Measurements from ENCODE around the gene METTL9.
"Not testable (repeated sequence)": the region's sequence is repeated elsewhere in the genome, so short reads cannot be mapped to it uniquely, and the experiment has no call there.

Gene METTL9

DNA sequence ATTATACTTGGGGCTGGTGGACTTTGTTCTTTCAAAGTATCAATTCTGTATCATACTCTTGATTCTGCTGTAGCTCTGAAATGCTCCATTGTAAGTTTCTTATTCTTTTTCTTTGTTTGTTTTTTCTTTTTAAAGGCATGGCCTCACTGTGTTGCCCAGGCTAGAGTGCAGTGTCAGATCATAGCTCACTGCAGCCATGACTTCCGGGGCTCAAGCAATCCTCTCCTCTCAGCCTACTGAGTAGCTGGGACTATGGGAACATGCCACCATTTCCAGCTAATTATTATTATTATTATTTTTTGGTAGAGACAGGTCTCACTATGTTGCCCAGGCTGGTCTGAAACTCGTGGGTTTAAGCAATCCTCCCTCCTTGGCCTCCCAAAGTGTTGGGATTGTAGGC, 38.9 kb upstream of the METTL9 start:
- Histone ChIP-seq H3K9me3 (ENCODE audit: insufficient read depth, low read length) (no peaks in the 10 kb centered on the region), H3K4me3 (ENCODE audit: insufficient read depth, low read length, poor library complexity, severe bottlenecking) (no peak overlapping the region), H3K27ac (ENCODE audit: low read depth, low read length) (no peak overlapping the region), H2AFZ (ENCODE audit: low read depth, low read length, severe bottlenecking) (no peak overlapping the region), H3K9ac (ENCODE audit: low read length) (no peak overlapping the region), H3K27me3 (ENCODE audit: low read length) (no peaks in the 10 kb centered on the region), H3K36me3 (ENCODE audit: low read length) (no peaks in the 10 kb centered on the region), H3K4me2 (ENCODE audit: low read depth, low read length, poor library complexity, severe bottlenecking) (no peak overlapping the region), H3K79me2 (ENCODE audit: insufficient read depth, low read length) (no peaks in the 10 kb centered on the region), H3K9me2 (replicated peaks; ENCODE audit: insufficient read depth, low read length) (no peaks in the 10 kb centered on the region), H4K20me1 (ENCODE audit: low read depth, low read length) (no peaks in the 10 kb centered on the region), H3F3A (ENCODE audit: insufficient read depth) (no peaks in the 10 kb centered on the region)
- TF ChIP-seq EZH2phosphoT487 (conservative IDR thresholded peaks at IDR 0.05; ENCODE audit: low read length) (no peak), CTCF (IDR thresholded peaks at IDR 0.05; ENCODE audit: insufficient read depth, low read length, poor library complexity, severe bottlenecking) (no peak)

DNA sequence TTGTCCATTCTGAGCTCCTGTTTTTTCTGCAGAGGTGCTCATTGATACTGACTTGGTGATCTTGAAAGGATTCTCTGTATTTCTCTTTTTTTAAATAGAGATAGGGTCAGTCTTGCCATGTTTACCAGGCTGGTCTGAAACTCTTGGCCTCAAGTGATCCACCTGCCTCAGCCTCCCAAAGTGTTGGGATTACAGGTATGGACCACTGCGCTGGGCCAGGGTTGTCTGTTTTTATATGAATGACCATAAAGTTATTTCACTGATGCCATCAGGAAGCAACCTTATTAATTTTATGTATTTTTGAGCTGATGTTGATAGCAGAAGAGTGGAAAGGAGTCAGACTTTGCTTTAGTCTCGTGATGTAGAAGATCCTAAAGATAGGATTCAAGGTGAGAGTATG, 35.7 kb upstream of the METTL9 start:
- Histone ChIP-seq H3K9me3 (ENCODE audit: insufficient read depth, low read length) (no peaks in the 10 kb centered on the region), H3F3A (ENCODE audit: insufficient read depth) (no peaks in the 10 kb centered on the region), H3K27me3 (ENCODE audit: low read length) (no peaks in the 10 kb centered on the region), H4K20me1 (ENCODE audit: low read depth, low read length) (no peaks in the 10 kb centered on the region), H3K27ac (ENCODE audit: low read depth, low read length) (no peak overlapping the region), H3K4me2 (ENCODE audit: low read depth, low read length, poor library complexity, severe bottlenecking) (no peak overlapping the region), H3K9ac (ENCODE audit: low read length) (no peak overlapping the region), H3K36me3 (ENCODE audit: low read length) (no peaks in the 10 kb centered on the region), H3K79me2 (ENCODE audit: insufficient read depth, low read length) (no peaks in the 10 kb centered on the region), H2AFZ (ENCODE audit: low read depth, low read length, severe bottlenecking) (no peak overlapping the region), H3K9me2 (replicated peaks; ENCODE audit: insufficient read depth, low read length) (no peaks in the 10 kb centered on the region), H3K4me3 (ENCODE audit: insufficient read depth, low read length, poor library complexity, severe bottlenecking) (no peak overlapping the region)
- no peak for TF ChIP-seq CTCF (IDR thresholded peaks at IDR 0.05; ENCODE audit: insufficient read depth, low read length, poor library complexity, severe bottlenecking)
- TF ChIP-seq EZH2phosphoT487 (conservative IDR thresholded peaks at IDR 0.05; ENCODE audit: low read length), result no peak

DNA sequence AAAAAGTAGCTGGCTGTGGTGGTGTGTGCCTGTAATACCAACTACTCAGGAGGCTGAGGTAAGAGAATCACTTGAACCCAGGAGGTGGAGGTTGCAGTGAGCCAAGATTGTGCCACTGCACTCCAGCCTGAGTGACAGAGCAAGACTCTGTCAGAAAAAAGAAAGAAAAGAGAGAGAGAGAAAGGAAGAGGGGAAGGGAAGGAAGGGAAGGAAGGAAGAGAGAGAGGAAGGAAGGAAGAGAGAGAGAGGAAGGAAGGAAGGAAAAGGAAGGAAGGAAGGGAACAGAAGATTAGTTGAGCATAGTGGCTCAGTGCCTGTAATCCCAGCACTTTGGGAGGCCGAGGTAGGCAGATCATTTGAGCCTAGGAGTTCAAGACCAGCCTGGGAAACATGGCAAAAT, 35.0 kb upstream of the METTL9 start:
- H3K9ac ChIP-seq (ENCODE audit: low read length); H3K36me3 ChIP-seq (ENCODE audit: low read length); H3K27ac ChIP-seq (ENCODE audit: low read depth, low read length); H3K4me2 ChIP-seq (ENCODE audit: low read depth, low read length, poor library complexity, severe bottlenecking); H3K9me2 ChIP-seq (replicated peaks; ENCODE audit: insufficient read depth, low read length); H3K79me2 ChIP-seq (ENCODE audit: insufficient read depth, low read length); H4K20me1 ChIP-seq (ENCODE audit: low read depth, low read length); H2AFZ ChIP-seq (ENCODE audit: low read depth, low read length, severe bottlenecking); H3F3A ChIP-seq (ENCODE audit: insufficient read depth); H3K27me3 ChIP-seq (ENCODE audit: low read length); H3K9me3 ChIP-seq (ENCODE audit: insufficient read depth, low read length); H3K4me3 ChIP-seq (ENCODE audit: insufficient read depth, low read length, poor library complexity, severe bottlenecking): not testable (repeated sequence)

DNA sequence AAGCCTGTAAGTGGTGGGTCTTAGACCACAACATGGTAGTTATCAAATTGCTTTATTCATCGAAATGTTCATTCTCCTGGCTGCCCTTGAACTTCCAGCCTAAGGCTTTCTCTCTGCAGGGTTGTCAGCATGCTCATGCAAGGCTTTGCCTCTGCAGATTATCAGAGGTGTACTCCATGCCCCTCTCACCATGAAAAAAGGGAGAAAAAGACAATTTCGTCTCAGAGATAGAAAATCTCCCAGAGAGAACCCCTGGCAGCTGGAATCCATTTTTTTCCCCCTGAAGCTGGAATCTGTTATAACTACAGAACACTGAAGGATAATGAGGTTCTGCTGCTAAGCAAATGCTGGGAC, 33.9 kb upstream of the METTL9 start:
- TF ChIP-seq CTCF (IDR thresholded peaks at IDR 0.05; ENCODE audit: insufficient read depth, low read length, poor library complexity, severe bottlenecking) (no peak), EZH2phosphoT487 (conservative IDR thresholded peaks at IDR 0.05; ENCODE audit: low read length) (no peak)
- H3F3A ChIP-seq (ENCODE audit: insufficient read depth), result no peaks in the 10 kb centered on the region
- no peaks in the 10 kb centered on the region for H4K20me1 ChIP-seq (ENCODE audit: low read depth, low read length)
- H3K27ac ChIP-seq (ENCODE audit: low read depth, low read length), result no peak overlapping the region
- no peaks in the 10 kb centered on the region for H3K9me2 ChIP-seq (replicated peaks; ENCODE audit: insufficient read depth, low read length)
- no peaks in the 10 kb centered on the region for H3K27me3 ChIP-seq (ENCODE audit: low read length)
- H3K36me3 ChIP-seq (ENCODE audit: low read length), result no peaks in the 10 kb centered on the region
- H3K9me3 ChIP-seq (ENCODE audit: insufficient read depth, low read length), result no peaks in the 10 kb centered on the region
- H3K9ac ChIP-seq (ENCODE audit: low read length), result no peak overlapping the region
- no peak overlapping the region for H3K4me3 ChIP-seq (ENCODE audit: insufficient read depth, low read length, poor library complexity, severe bottlenecking)
- no peak overlapping the region for H3K4me2 ChIP-seq (ENCODE audit: low read depth, low read length, poor library complexity, severe bottlenecking)
- H2AFZ ChIP-seq (ENCODE audit: low read depth, low read length, severe bottlenecking), result no peak overlapping the region
- no peaks in the 10 kb centered on the region for H3K79me2 ChIP-seq (ENCODE audit: insufficient read depth, low read length)
